HG02970 (cell line): ENCODE results near the gene TP53RK.
"Not testable (repeated sequence)": the region's sequence is repeated elsewhere in the genome, so short reads cannot be mapped to it uniquely, and the experiment has no call there.

ENCODE experiments used
- ATAC-seq: cut with Tn5 transposase; IDR thresholded peaks from one replicate; pipeline ENCODE4 v1.9.1; 2021; ENCODE audit warnings: mild to moderate bottlenecking, moderate library complexity, moderate number of reproducible peaks; ENCODE audit not compliant: unreplicated experiment, low FRiP score

The TP53RK gene

GRCh38 chr20:46683939-46684750 lies 5.1 kb downstream of the TP53RK start:
- no peak for ATAC-seq

GRCh38 chr20:46683668-46683938 lies 5.6 kb downstream of the TP53RK start:
- ATAC-seq, result no peak

- no peak for ATAC-seq
These were observed 6.1 kb downstream of the TP53RK start for GRCh38 chr20:46683011-46683667.

GRCh38 chr20:46682063-46682821 lies 7.0 kb downstream of the TP53RK start:
- ATAC-seq, result no peak

- ATAC-seq, result no peak
These were observed 8.0 kb downstream of the TP53RK start for GRCh38 chr20:46681032-46681854.

GRCh38 chr20:46680684-46681031 lies 8.6 kb downstream of the TP53RK start:
- ATAC-seq, result no peak

- ATAC-seq, result no peak
These were observed 10.7 kb downstream of the TP53RK start for GRCh38 chr20:46678516-46678915.

- no peak for ATAC-seq
These were observed 11.6 kb downstream of the TP53RK start for GRCh38 chr20:46677608-46678007.

- ATAC-seq, result not testable (repeated sequence)
These were observed 12.5 kb downstream of the TP53RK start for GRCh38 chr20:46676649-46677316.

GRCh38 chr20:46674253-46675083 lies 14.8 kb downstream of the TP53RK start:
- no peak for ATAC-seq

- no peak for ATAC-seq
These were observed 15.6 kb downstream of the TP53RK start for GRCh38 chr20:46673394-46674252.

- ATAC-seq, result no peak
These were observed 16.6 kb downstream of the TP53RK start for GRCh38 chr20:46672543-46673148.

- ATAC-seq, result no peak
These were observed 17.2 kb downstream of the TP53RK start for GRCh38 chr20:46671866-46672542.

- ATAC-seq, result no peak
These were observed 18.4 kb downstream of the TP53RK start for GRCh38 chr20:46670585-46671584.

- ATAC-seq, result no peak
These were observed 19.0 kb downstream of the TP53RK start for GRCh38 chr20:46670228-46670584.

GRCh38 chr20:46666818-46667515 lies 22.3 kb downstream of the TP53RK start:
- no peak for ATAC-seq
